H9 (cell line): ENCODE data around the gene TGM5. TPM values are rescaled to one million over a fixed set of nuclear protein-coding genes. Genes with fewer than 3 reads are reported as not detected.

Experiments
- DNase-seq: peaks from one replicate; pipeline ENCODE4 v3.0.0-alpha.2; 2017
- H2AFZ ChIP-seq: one replicate; pipeline ENCODE4 v1.6.1; 2013; ENCODE audit warnings: mild to moderate bottlenecking, low read length, control low read depth, moderate library complexity
- H2AK5ac ChIP-seq: 2 replicates; pipeline ENCODE4 v1.6.1; 2013; ENCODE audit warnings: low read length, control low read depth, mixed read lengths; ENCODE audit not compliant: insufficient read length
- H2BK120ac ChIP-seq: one replicate; pipeline ENCODE4 v1.6.1; 2013; ENCODE audit warnings: low read depth, mild to moderate bottlenecking, low read length, control low read depth, inconsistent platforms; ENCODE audit not compliant: poor library complexity, severe bottlenecking
- H2BK12ac ChIP-seq: 2 replicates; pipeline ENCODE4 v1.6.1; 2013; ENCODE audit warnings: low read length, control low read depth, mixed read lengths, low read depth; ENCODE audit not compliant: insufficient read length
- H2BK15ac ChIP-seq: 2 replicates; pipeline ENCODE4 v1.6.1; 2013; ENCODE audit warnings: low read depth, low read length, control low read depth
- H2BK20ac ChIP-seq: one replicate; pipeline ENCODE4 v1.6.1; 2013; ENCODE audit warnings: low read depth, mild to moderate bottlenecking, low read length, control low read depth, inconsistent platforms; ENCODE audit not compliant: poor library complexity, severe bottlenecking
- H2BK5ac ChIP-seq: 2 replicates; pipeline ENCODE4 v1.6.1; 2013; ENCODE audit warnings: low read length, control low read depth, mixed read lengths; ENCODE audit not compliant: insufficient read length
- H3K14ac ChIP-seq: 2 replicates; pipeline ENCODE4 v1.6.1; 2013; ENCODE audit warnings: low read length, control low read depth; ENCODE audit not compliant: insufficient read depth
- H3K18ac ChIP-seq: 2 replicates; pipeline ENCODE4 v1.6.1; 2013; ENCODE audit warnings: low read depth, mild to moderate bottlenecking, mixed read lengths, low read length, control low read depth; ENCODE audit not compliant: insufficient read length
- H3K23ac ChIP-seq: 2 replicates; pipeline ENCODE4 v1.6.1; 2013; ENCODE audit warnings: low read length, control low read depth, mixed read lengths, low read depth; ENCODE audit not compliant: insufficient read length
- H3K23me2 ChIP-seq: 2 replicates; pipeline ENCODE4 v1.6.1; 2013; ENCODE audit warnings: low read depth, mild to moderate bottlenecking, mixed read lengths, low read length, control low read depth; ENCODE audit not compliant: insufficient read length, poor library complexity, severe bottlenecking
- H3K27ac ChIP-seq: 2 replicates; pipeline ENCODE4 v1.5.1; 2013; ENCODE audit warnings: low read length, control low read depth, mixed read lengths, low read depth; ENCODE audit not compliant: insufficient read length
- H3K27me3 ChIP-seq: 2 replicates; pipeline ENCODE4 v1.6.1; 2013; ENCODE audit warnings: low read length, control low read depth, inconsistent platforms; ENCODE audit not compliant: insufficient read depth
- H3K4ac ChIP-seq: 2 replicates; pipeline ENCODE4 v1.6.1; 2013; ENCODE audit warnings: low read depth, mild to moderate bottlenecking, control low read depth, inconsistent platforms, low read length, moderate library complexity
- H3K4me1 ChIP-seq: 2 replicates; pipeline ENCODE4 v1.6.1; 2013; ENCODE audit warnings: low read length, control low read depth, inconsistent platforms; ENCODE audit not compliant: insufficient read depth
- H3K4me2 ChIP-seq: 2 replicates; pipeline ENCODE4 v1.6.1; 2013; ENCODE audit warnings: low read length, control low read depth, mixed read lengths; ENCODE audit not compliant: insufficient read length, insufficient read depth
- H3K56ac ChIP-seq: 2 replicates; pipeline ENCODE4 v1.6.1; 2013; ENCODE audit warnings: low read depth, mild to moderate bottlenecking, mixed read lengths, low read length, control low read depth; ENCODE audit not compliant: insufficient read length
- H3K79me1 ChIP-seq: 2 replicates; pipeline ENCODE4 v1.6.1; 2013; ENCODE audit warnings: low read depth, mild to moderate bottlenecking, moderate library complexity, low read length, control low read depth, inconsistent platforms; ENCODE audit not compliant: insufficient read depth, poor library complexity, severe bottlenecking
- H3K79me2 ChIP-seq: 2 replicates; pipeline ENCODE4 v1.6.1; 2013; ENCODE audit warnings: low read length, control low read depth, inconsistent platforms; ENCODE audit not compliant: insufficient read depth
- H3K9ac ChIP-seq: 2 replicates; pipeline ENCODE4 v1.6.1; 2013; ENCODE audit warnings: low read length, control low read depth, mixed read lengths; ENCODE audit not compliant: insufficient read length; ENCODE audit errors: extremely low read depth
- H3K9me3 ChIP-seq: one replicate; pipeline ENCODE4 v1.6.1; 2013; ENCODE audit warnings: low read depth, low read length, inconsistent platforms; ENCODE audit not compliant: control insufficient read depth
- H3T11ph ChIP-seq: one replicate; pipeline ENCODE4 v1.6.1; 2013; ENCODE audit warnings: mild to moderate bottlenecking, low read length, control low read depth, inconsistent platforms
- H4K20me1 ChIP-seq: one replicate; pipeline ENCODE4 v1.6.1; 2013; ENCODE audit not compliant: control insufficient read depth, insufficient read length, insufficient read depth
- H4K5ac ChIP-seq: 2 replicates; pipeline ENCODE4 v1.6.1; 2013; ENCODE audit warnings: low read depth, mild to moderate bottlenecking, mixed read lengths, low read length, control low read depth; ENCODE audit not compliant: insufficient read length
- H4K8ac ChIP-seq: replicated peaks from 2 replicates; pipeline ENCODE4 v1.6.1; 2013; ENCODE audit warnings: low read length, control low read depth, mixed read lengths, low read depth; ENCODE audit not compliant: insufficient read length
- H4K91ac ChIP-seq: 2 replicates; pipeline ENCODE4 v1.6.1; 2013; ENCODE audit warnings: low read depth, mild to moderate bottlenecking, moderate library complexity, mixed read lengths, low read length, control low read depth; ENCODE audit not compliant: insufficient read length
- H3K27ac Mint-ChIP-seq, 3 experiments: 2 replicates in 2 of 3; 3 replicates in 1 of 3; pipeline ENCODE4 v1.8.0; 2020 to 2021; ENCODE audit warnings: mixed read lengths in 3 of 3, mild to moderate bottlenecking in 1 of 3, moderate library complexity in 1 of 3
- H3K27me3 Mint-ChIP-seq: 2 replicates; pipeline ENCODE4 v1.8.0; 2021; ENCODE audit warnings: low read depth, mild to moderate bottlenecking, moderate library complexity, mixed read lengths
- H3K36me3 Mint-ChIP-seq, 3 experiments: 2 replicates in 2 of 3; 3 replicates in 1 of 3; pipeline ENCODE4 v1.8.0; 2020 to 2021; ENCODE audit warnings: low read depth in 3 of 3, mixed read lengths in 3 of 3; ENCODE audit not compliant: insufficient read depth in 1 of 3
- H3K4me1 Mint-ChIP-seq, 2 experiments: 2 replicates each; pipeline ENCODE4 v1.8.0; 2020; ENCODE audit warnings: mixed read lengths in 2 of 2
- H3K4me3 Mint-ChIP-seq, 2 experiments: 2 replicates in 1 of 2; 3 replicates in 1 of 2; pipeline ENCODE4 v1.8.0; 2020 to 2021; ENCODE audit warnings: mild to moderate bottlenecking in 2 of 2, mixed read lengths in 2 of 2, moderate library complexity in 1 of 2
- H3K9me3 Mint-ChIP-seq, 2 experiments: 2 replicates in 1 of 2; 3 replicates in 1 of 2; pipeline ENCODE4 v1.8.0; 2020; ENCODE audit warnings: mild to moderate bottlenecking in 2 of 2, mixed read lengths in 2 of 2, moderate library complexity in 1 of 2
- CTCF ChIP-seq: fragments of 200-600 bp; sonication (generic); conservative IDR thresholded peaks from 3 replicates; pipeline ENCODE4 v1.8.0; 2021; ENCODE audit warnings: antibody characterized with exemption, mild to moderate bottlenecking
- WGBS: extraction: QIAGEN DNeasy Blood & Tissue Kit; methylation state at CpG from one replicate; pipeline ENCODE4 v1.1.7; 2013; ENCODE audit warnings: missing lambda C conversion rate, low lambda C conversion rate, mixed read lengths; ENCODE audit not compliant: insufficient read length; ENCODE audit errors: extremely low coverage; 5-methylcytosine and 5-hydroxymethylcytosine counted together
- total RNA-seq: library from RNA; stranded (reverse); gene quantifications from 2 replicates; pipeline ENCODE4 v1.2.1, GENCODE V29; 2021

TGM5 gene
- total RNA-seq, 1 experiment from 2014 or later, result not detected

- no peak overlapping the region for H3K56ac ChIP-seq
- no peak overlapping the region for H3K14ac ChIP-seq
- H4K5ac ChIP-seq, result no peak overlapping the region
- no CpG with 5 or more reads among the region's 15 CpGs for WGBS
- Mint-ChIP-seq H3K36me3 (no peaks in the 10 kb centered on the region), H3K27me3 (peaks cover 21% of the 10 kb centered on the region), H3K4me3 (no peak overlapping the region), H3K4me1 (peaks cover 0 to 4% of the 10 kb centered on the region in 2 experiments; a peak in 1 of 4 replicates), H3K9me3 (no peaks in the 10 kb centered on the region; a peak in 2 of 5 replicates), H3K27ac (no peak overlapping the region)
- no peaks in the 10 kb centered on the region for H3K23me2 ChIP-seq
- no peaks in the 10 kb centered on the region for H3K79me2 ChIP-seq
- no peak overlapping the region for H3K27ac ChIP-seq
- no peak overlapping the region for H4K8ac ChIP-seq
- no peak overlapping the region for H4K91ac ChIP-seq
- H3K23ac ChIP-seq, result no peak overlapping the region
- no peak overlapping the region for H3K4me2 ChIP-seq
- no peak overlapping the region for H3K9ac ChIP-seq
- no peak overlapping the region for H2BK20ac ChIP-seq
- H3K79me1 ChIP-seq, result no peaks in the 10 kb centered on the region
- no peaks in the 10 kb centered on the region for H3K4me1 ChIP-seq
- no peak overlapping the region for H2BK15ac ChIP-seq
- H3K9me3 ChIP-seq, result no peaks in the 10 kb centered on the region
- no peak overlapping the region for H2BK12ac ChIP-seq
- no peak overlapping the region for H3K18ac ChIP-seq
- no peak overlapping the region for H3T11ph ChIP-seq
- H2AK5ac ChIP-seq, result no peak overlapping the region
- no peak overlapping the region for H2BK5ac ChIP-seq
- no peak for DNase-seq
- TF ChIP-seq CTCF, result no peak
- no peak overlapping the region for H2BK120ac ChIP-seq
- no peaks in the 10 kb centered on the region for H3K27me3 ChIP-seq
- no peak overlapping the region for H3K4ac ChIP-seq
- no peak overlapping the region for H2AFZ ChIP-seq
- H4K20me1 ChIP-seq, result no peaks in the 10 kb centered on the region
These were observed 20.5 kb upstream of the TGM5 start for GRCh38 chr15:43287254-43287653.
